ENCODE data around the gene PHACTR1.
"Not testable (repeated sequence)": the region's sequence is repeated elsewhere in the genome, so short reads cannot be mapped to it uniquely, and the experiment has no call there.

The PHACTR1 gene

GRCh38 chr6:12749531-12750379 lies 33.2 kb downstream of the PHACTR1 start:
- DNase-seq, result peak; percentile 32 to 56

DNA sequence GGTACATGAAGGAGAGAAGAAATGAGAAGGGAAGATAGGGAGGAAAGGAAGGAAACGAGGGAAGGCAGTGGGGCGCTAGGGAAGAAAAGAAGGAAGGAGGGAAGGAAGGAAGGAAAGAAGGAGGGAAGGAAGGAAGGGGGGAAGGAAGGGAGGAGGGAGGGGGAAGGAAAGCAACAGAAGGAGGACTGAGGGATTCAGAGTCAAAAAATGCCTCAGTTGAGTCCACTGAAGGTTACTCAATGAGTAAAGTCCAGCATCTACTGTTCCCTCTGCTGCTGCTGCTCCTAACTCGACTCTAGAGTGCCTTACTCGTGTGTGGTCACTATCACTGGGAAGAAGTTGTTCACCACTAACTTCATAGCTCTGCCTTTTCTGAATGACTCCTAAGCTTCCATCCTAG lies 33.8 kb downstream of the PHACTR1 start:
- DNase-seq, result no peak

- no peak for DNase-seq
These were observed 35.2 kb downstream of the PHACTR1 start for GRCh38 chr6:12751694-12752325.

GRCh38 chr6:12753036-12753435 lies 36.5 kb downstream of the PHACTR1 start:
- DNase-seq, result no peak

GRCh38 chr6:12760226-12760625 lies 43.7 kb downstream of the PHACTR1 start:
- DNase-seq, result no peak

DNA sequence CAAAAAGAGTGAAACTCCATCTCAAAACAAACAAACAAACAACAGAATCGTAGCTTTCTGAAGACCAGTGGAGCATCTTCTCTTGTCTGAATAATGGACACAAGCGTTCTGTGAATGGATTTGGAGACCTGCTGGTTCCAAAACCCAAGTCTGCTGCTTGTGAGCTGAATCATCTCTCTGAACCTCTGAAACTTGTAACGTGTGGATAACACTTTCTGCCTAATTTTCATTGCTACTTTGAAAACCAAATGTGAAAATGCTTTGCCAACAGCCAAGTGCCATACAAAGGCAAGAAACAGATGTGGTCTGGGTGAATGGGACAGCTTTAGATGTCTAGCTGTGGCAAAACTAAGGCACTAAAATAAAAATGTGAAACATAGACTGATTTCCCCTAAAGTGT lies 44.3 kb downstream of the PHACTR1 start:
- DNase-seq, result no peak

DNA sequence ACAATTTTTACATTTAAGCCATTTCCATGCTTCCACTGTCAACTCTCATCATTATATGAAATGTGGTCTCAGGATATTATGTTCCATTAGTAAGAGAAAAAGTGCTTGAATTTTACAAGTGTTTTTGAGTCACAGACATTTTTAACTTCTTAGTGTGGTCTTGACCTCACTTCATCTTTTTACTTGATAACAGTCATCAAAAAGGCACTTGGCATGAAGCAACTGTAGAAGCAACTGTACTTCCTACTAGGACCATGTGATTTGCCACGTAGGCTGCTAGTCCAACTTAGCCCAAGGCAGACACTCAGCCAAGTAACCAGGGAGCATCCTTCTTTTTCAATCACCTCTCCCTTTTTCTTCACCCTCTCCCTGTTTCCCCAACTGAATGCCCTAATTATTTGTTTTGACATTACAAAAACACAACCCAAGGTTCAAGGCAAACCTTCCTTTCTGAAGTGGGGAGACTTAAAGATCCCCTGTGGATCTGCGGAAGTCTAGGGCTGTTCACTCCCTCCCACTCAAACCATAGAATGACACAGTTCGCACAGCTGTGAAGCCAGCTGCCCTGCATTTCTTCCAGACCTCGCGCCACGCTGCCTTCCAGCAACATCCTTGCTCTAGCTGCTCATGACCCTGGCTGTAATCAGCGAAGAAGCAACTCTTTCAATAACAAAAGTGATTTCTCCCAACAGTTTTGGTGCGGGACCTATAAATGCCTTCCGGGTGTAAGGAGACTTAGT lies 45.0 kb downstream of the PHACTR1 start:
- no peak for DNase-seq

DNA sequence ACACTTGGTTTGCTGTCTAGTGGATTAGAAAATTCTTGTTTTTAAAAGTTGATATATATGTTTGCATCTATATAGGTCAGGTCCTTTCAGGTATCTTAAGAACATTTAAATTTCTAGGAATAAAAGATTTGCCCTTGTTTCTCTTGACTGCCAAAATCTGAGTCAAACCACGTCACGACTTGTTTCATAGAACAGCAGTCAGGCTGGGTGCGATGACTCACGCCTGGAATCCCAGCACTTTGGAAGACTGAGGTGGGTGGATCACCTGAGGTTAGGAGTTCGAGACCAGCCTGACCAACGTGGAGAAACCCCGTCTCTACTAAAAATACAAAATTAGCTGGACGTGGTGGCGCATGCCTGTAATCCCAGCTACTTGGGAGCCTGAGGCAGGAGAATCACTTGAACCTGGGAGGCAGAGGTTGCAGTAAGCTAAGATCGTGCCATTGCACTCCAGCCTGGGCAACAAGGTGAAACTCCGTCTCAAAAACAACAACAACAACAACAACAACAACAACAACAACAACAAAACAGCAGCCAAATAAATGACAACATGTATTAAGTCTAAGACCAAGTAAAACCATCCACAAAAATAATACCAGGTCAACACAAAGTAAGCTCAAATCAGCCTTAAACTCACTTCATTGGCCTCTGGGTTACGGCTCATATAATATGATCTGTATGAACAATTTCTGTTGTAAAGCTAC lies 46.3 kb downstream of the PHACTR1 start:
- not testable (repeated sequence) for DNase-seq

GRCh38 chr6:12766365-12766764 lies 49.8 kb downstream of the PHACTR1 start:
- DNase-seq, result no peak

DNA sequence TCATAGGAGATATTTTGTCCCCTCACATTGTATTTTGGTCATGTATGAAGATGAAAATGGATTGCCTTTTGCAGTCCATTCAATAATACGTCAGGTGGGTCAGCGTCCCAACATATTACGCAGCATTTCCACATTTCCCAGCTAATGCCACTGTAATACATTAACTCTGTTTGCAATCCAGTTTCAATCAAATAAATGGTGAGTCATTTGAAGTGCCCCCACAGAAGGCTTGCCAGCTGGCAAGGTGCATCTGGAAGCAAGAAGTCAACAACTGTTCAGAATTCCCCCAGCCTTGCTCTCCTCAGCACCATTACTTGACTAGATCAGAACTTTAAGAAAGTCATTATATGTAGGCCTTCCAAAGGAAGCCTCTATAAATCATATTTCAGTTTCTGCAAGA lies 50.4 kb downstream of the PHACTR1 start:
- DNase-seq, result no peak

GRCh38 chr6:12769556-12770256 lies 53.1 kb downstream of the PHACTR1 start:
- no peak for DNase-seq

DNA sequence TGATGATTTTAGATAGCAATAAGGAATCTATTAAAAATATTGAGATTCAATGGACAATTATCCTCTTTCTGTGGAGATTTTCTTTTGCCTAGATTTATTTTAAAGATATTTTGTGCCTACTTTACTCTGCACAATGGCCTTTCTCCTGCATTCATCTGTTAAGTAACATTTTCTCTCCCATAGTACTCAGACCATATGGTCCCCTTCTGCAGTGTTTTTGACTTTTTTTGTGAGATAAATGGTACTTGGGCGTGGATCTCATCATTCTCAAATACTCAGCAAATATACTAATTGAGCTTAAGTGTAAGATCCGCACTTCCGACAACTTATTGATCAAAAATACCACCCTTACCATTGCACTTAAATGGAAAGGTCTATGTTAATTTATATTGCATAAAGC lies 55.8 kb downstream of the PHACTR1 start:
- no peak for DNase-seq

- no peak for DNase-seq
These were observed 59.7 kb downstream of the PHACTR1 start for GRCh38 chr6:12776291-12776690.

DNA sequence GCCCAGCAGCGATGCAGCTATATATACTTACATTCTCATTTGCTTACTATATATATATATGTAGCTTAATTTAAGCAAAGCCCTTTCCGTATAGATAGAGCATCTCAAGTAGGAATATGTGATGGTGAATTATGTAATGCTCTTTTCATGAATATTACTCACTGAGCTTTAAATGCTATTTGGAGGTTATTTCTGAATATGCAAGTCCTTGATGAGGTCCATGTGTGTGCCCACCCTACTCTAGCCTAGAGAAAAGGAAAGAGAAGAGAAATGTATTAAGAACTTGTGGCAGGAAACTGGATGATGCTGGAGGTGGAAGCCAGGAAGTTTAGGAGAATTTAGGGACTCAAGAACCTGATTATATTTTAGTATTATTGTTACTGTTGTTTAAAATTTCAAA lies 63.2 kb downstream of the PHACTR1 start:
- no peak for DNase-seq

GRCh38 chr6:12782136-12782535 lies 65.6 kb downstream of the PHACTR1 start:
- no peak for DNase-seq

DNA sequence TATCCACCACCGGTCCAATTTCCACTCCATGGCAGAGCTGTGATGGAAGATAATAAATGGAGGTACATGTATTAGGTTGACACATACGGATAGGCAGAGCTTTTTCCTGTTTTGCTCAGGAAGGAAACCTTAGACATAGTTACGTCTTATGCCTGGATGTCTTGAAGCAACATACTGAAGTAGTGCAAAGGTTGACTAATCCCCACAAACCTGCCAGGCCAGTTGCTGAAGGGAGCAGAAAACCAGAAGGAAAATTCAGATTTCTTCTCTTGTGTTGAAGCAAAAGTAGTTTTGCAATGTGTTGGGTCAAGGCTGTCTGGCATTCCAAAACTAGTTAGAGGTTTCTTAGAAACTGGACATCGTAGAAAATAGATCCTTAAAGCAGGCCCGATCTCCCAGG lies 68.7 kb downstream of the PHACTR1 start:
- DNase-seq, result no peak

DNA sequence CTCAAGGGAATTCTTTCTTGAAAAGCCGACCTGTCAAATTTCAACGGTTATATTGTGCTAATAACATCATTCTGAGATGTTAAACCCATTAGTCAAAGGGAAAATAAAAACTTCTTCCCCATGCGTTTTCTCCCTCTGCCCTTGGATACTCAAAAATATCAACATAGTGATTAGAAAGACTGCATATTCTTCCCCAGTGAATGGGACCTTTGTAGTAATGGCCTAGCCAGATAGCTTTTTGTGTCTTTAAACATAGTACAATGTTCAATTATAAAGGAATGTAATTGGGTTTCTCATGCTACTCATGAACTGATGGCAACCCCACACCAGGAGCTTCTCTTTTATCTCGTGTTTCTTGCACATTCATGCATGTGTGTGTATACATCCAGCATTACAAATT lies 69.4 kb downstream of the PHACTR1 start:
- no peak for DNase-seq

GRCh38 chr6:12791371-12791770 lies 74.8 kb downstream of the PHACTR1 start:
- no peak for DNase-seq

DNA sequence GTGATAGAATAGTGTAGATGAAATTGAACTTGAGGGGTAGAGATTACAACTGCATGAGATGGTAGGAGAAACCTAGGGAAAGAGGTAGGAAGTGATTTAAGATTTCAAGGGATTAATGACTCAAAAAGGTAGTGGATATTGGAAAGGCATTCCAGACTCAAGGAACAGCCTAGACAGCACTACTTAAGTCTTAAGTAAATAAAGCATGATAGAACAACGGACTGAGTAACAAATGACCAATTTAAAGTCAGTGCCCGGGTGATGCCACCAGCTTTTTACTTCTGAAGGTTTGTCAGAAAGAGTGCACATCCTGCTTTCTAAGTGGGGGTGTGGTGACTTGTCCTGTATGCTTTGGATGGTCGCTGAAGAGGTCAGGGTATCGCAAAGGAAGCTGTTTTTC lies 81.8 kb downstream of the PHACTR1 start:
- DNase-seq, result no peak

DNA sequence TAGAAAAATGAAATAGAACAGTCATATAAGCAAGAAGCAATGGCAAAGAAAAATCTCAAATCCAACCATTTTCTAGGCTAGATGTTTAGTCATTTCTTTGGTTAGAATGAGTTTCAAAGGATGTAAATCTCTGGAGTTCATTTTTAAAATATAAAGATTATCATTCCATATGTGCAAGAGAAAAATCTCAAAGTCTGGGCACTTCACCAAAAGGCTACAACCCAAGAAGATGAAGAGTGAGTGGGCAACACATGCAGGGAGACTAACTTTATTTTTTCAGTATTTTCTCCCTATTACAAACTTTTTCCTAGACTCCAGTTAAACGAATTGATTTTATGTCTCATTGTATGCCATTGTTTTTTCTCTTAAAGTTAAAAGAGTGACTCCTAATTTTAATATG lies 83.6 kb downstream of the PHACTR1 start:
- DNase-seq, result no peak

GRCh38 chr6:12801141-12801540 lies 84.6 kb downstream of the PHACTR1 start:
- no peak for DNase-seq

DNA sequence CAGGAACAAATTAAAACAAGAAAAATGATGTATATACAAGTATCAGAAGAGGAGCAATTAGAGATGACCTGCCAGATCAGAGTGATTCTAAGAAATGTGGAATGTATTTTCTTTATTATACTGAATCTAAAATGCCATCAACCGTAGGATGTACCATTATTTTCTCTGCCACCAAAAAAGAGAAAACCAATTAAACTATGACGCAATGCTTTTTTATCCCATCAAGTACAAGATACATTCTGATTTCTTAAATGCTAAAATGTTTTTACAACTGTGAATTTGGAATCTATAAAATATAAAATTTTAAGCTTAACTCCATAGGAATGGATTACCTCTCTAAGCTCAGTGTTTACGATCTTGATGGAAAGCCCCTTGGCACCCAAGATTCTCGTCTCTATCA lies 85.9 kb downstream of the PHACTR1 start:
- DNase-seq, result no peak

GRCh38 chr6:12803486-12803885 lies 86.9 kb downstream of the PHACTR1 start:
- no peak for DNase-seq
